ENCODE results near the gene CFAP61.

DNA sequence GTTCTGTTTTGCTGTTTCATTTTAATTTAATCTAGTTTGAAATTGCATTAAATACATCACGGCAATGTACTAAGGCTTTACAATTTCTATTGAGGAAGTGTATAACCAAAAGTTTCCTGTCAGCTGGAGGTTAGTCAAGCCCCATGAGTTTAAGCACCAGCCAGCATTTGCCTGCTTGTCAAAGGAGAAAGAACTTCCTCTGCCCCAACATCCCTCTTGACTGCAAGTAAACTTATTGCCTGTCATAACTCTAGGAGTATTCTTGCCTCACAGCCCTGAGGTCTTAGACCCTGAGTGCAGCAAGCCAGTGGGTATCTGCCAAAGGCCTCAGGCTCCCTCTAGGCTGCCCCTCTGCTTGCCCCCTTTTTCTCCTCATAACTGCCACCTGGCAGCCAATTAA, 208.8 kb downstream of the CFAP61 start:
- TF ChIP-seq, protein P1, sequence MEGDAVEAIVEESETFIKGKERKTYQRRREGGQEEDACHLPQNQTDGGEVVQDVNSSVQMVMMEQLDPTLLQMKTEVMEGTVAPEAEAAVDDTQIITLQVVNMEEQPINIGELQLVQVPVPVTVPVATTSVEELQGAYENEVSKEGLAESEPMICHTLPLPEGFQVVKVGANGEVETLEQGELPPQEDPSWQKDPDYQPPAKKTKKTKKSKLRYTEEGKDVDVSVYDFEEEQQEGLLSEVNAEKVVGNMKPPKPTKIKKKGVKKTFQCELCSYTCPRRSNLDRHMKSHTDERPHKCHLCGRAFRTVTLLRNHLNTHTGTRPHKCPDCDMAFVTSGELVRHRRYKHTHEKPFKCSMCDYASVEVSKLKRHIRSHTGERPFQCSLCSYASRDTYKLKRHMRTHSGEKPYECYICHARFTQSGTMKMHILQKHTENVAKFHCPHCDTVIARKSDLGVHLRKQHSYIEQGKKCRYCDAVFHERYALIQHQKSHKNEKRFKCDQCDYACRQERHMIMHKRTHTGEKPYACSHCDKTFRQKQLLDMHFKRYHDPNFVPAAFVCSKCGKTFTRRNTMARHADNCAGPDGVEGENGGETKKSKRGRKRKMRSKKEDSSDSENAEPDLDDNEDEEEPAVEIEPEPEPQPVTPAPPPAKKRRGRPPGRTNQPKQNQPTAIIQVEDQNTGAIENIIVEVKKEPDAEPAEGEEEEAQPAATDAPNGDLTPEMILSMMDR (IDR thresholded peaks at IDR 0.05): no peak
- TF ChIP-seq SMC3 (IDR thresholded peaks at IDR 0.05; ENCODE audit: low read depth, low read length) (no peak), EZH2phosphoT487 (IDR thresholded peaks at IDR 0.05; ENCODE audit: borderline replicate concordance, low read depth) (no peak), YY1 (IDR thresholded peaks at IDR 0.05; ENCODE audit: low read depth) (no peak), GABPA (IDR thresholded peaks at IDR 0.05; ENCODE audit: low read depth) (no peak), TAF1 (IDR thresholded peaks at IDR 0.05; ENCODE audit: borderline replicate concordance, low read depth, low read length) (no peak), SIN3A (IDR thresholded peaks at IDR 0.05; ENCODE audit: borderline replicate concordance, low read depth, low read length) (no peak), FOXJ3 (CRISPR knock-in tag; IDR thresholded peaks at IDR 0.05) (no peak)
- TF ChIP-seq, protein P2, sequence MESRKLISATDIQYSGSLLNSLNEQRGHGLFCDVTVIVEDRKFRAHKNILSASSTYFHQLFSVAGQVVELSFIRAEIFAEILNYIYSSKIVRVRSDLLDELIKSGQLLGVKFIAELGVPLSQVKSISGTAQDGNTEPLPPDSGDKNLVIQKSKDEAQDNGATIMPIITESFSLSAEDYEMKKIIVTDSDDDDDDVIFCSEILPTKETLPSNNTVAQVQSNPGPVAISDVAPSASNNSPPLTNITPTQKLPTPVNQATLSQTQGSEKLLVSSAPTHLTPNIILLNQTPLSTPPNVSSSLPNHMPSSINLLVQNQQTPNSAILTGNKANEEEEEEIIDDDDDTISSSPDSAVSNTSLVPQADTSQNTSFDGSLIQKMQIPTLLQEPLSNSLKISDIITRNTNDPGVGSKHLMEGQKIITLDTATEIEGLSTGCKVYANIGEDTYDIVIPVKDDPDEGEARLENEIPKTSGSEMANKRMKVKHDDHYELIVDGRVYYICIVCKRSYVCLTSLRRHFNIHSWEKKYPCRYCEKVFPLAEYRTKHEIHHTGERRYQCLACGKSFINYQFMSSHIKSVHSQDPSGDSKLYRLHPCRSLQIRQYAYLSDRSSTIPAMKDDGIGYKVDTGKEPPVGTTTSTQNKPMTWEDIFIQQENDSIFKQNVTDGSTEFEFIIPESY (IDR thresholded peaks at IDR 0.05; ENCODE audit: borderline replicate concordance, low read depth): no peak
- TF ChIP-seq, protein P3, sequence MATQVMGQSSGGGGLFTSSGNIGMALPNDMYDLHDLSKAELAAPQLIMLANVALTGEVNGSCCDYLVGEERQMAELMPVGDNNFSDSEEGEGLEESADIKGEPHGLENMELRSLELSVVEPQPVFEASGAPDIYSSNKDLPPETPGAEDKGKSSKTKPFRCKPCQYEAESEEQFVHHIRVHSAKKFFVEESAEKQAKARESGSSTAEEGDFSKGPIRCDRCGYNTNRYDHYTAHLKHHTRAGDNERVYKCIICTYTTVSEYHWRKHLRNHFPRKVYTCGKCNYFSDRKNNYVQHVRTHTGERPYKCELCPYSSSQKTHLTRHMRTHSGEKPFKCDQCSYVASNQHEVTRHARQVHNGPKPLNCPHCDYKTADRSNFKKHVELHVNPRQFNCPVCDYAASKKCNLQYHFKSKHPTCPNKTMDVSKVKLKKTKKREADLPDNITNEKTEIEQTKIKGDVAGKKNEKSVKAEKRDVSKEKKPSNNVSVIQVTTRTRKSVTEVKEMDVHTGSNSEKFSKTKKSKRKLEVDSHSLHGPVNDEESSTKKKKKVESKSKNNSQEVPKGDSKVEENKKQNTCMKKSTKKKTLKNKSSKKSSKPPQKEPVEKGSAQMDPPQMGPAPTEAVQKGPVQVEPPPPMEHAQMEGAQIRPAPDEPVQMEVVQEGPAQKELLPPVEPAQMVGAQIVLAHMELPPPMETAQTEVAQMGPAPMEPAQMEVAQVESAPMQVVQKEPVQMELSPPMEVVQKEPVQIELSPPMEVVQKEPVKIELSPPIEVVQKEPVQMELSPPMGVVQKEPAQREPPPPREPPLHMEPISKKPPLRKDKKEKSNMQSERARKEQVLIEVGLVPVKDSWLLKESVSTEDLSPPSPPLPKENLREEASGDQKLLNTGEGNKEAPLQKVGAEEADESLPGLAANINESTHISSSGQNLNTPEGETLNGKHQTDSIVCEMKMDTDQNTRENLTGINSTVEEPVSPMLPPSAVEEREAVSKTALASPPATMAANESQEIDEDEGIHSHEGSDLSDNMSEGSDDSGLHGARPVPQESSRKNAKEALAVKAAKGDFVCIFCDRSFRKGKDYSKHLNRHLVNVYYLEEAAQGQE (IDR thresholded peaks at IDR 0.05; ENCODE audit: low read depth, low read length): no peak
- TF ChIP-seq, protein P4, sequence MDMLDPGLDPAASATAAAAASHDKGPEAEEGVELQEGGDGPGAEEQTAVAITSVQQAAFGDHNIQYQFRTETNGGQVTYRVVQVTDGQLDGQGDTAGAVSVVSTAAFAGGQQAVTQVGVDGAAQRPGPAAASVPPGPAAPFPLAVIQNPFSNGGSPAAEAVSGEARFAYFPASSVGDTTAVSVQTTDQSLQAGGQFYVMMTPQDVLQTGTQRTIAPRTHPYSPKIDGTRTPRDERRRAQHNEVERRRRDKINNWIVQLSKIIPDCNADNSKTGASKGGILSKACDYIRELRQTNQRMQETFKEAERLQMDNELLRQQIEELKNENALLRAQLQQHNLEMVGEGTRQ (IDR thresholded peaks at IDR 0.05; ENCODE audit: borderline replicate concordance, low read depth, low read length): no peak
- TF ChIP-seq, protein P5, sequence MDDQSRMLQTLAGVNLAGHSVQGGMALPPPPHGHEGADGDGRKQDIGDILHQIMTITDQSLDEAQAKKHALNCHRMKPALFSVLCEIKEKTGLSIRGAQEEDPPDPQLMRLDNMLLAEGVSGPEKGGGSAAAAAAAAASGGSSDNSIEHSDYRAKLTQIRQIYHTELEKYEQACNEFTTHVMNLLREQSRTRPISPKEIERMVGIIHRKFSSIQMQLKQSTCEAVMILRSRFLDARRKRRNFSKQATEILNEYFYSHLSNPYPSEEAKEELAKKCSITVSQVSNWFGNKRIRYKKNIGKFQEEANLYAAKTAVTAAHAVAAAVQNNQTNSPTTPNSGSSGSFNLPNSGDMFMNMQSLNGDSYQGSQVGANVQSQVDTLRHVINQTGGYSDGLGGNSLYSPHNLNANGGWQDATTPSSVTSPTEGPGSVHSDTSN (IDR thresholded peaks at IDR 0.05): no peak
